HG02973 (cell line): Measurements from ENCODE around the gene LYPD3.
"Not testable (repeated sequence)": the region's sequence is repeated elsewhere in the genome, so short reads cannot be mapped to it uniquely, and the experiment has no call there.

Experiments used
- ATAC-seq: cut with Tn5 transposase; IDR thresholded peaks from one replicate; pipeline ENCODE4 v1.9.1; 2021; ENCODE audit warnings: moderate library complexity; ENCODE audit not compliant: unreplicated experiment

The LYPD3 gene

GRCh38 chr19:43437284-43437683 lies 28.1 kb downstream of the LYPD3 start:
- not testable (repeated sequence) for ATAC-seq

- ATAC-seq: no peak
Observed at GRCh38 chr19:43435775-43436174, 29.6 kb downstream of the LYPD3 start.

GRCh38 chr19:43433689-43434088 lies 31.7 kb downstream of the LYPD3 start:
- ATAC-seq: no peak

GRCh38 chr19:43433358-43433673 lies 32.1 kb downstream of the LYPD3 start:
- no peak for ATAC-seq

GRCh38 chr19:43430976-43431375 lies 34.4 kb downstream of the LYPD3 start:
- ATAC-seq: no peak

- ATAC-seq: no peak
Observed at GRCh38 chr19:43430142-43430710, 35.2 kb downstream of the LYPD3 start.

GRCh38 chr19:43429395-43429794 lies 36.0 kb downstream of the LYPD3 start:
- no peak for ATAC-seq

- ATAC-seq: no peak
Observed at GRCh38 chr19:43425567-43426392, 39.6 kb downstream of the LYPD3 start.

- no peak for ATAC-seq
Observed at GRCh38 chr19:43423779-43424178, 41.6 kb downstream of the LYPD3 start.

GRCh38 chr19:43422689-43423066 lies 42.7 kb downstream of the LYPD3 start:
- no peak for ATAC-seq

- no peak for ATAC-seq
Observed at GRCh38 chr19:43422000-43422688, 43.3 kb downstream of the LYPD3 start.

- ATAC-seq: no peak
Observed at GRCh38 chr19:43420954-43421353, 44.5 kb downstream of the LYPD3 start.

- no peak for ATAC-seq
Observed at GRCh38 chr19:43416951-43417623, 48.3 kb downstream of the LYPD3 start.

- no peak for ATAC-seq
Observed at GRCh38 chr19:43414554-43414953, 50.9 kb downstream of the LYPD3 start, which contains the start of gene TEX101. Gene TEX101 (plus strand): TSS chr19:43414890. CDS start chr19:43415920, 1,030 bp downstream.

GRCh38 chr19:43412441-43412840 lies 53.0 kb downstream of the LYPD3 start:
- no peak for ATAC-seq
